Panc1 (cell line): ENCODE data around the gene CNR2. TPM values are rescaled to one million over a fixed set of nuclear protein-coding genes. Genes with fewer than 3 reads are reported as not detected.

Experiments used
- ATAC-seq: fragments of 200-7000 bp; cut with Tn5 transposase; 2 replicates; pipeline ENCODE4 v1.9.1; 2020; ENCODE audit warnings: mild to moderate bottlenecking, moderate library complexity
- BruUV-seq: library from RNA; stranded (reverse); fragments of 400-500 nt; replicated peaks from 2 replicates; lab custom pipeline; 2021; lab: Mats Ljungman, UMichigan
- CTCF ChIA-PET: fragments of 300-600 bp; sonication (Branson Sonifier 250); formaldehyde crosslinking; loops from one replicate; lab custom pipeline; 2022; ENCODE audit warnings: antibody characterized with exemption; lab: Charles Lee
- POLR2A ChIA-PET: fragments of 300-600 bp; sonication (Branson Sonifier 250); formaldehyde crosslinking; loops from one replicate; lab custom pipeline; 2022; ENCODE audit warnings: antibody characterized with exemption; lab: Charles Lee
- DNase-seq: peaks from one replicate; pipeline ENCODE4 v3.0.0-alpha.2; 2010; ENCODE audit warnings: low read depth, low spot score
- H3K27ac ChIP-seq: 2 replicates; pipeline ENCODE4 v1.5.1; 2011; ENCODE audit warnings: mild to moderate bottlenecking, low read length, inconsistent platforms
- H3K27me3 ChIP-seq: fragments of 200-500 bp; sonication (Bioruptor generic); 2 replicates; pipeline ENCODE4 v1.6.0; 2014; ENCODE audit warnings: low read length, inconsistent platforms; ENCODE audit not compliant: control insufficient read depth, insufficient read depth
- H3K36me3 ChIP-seq: fragments of 200-500 bp; sonication (Bioruptor generic); 2 replicates; pipeline ENCODE4 v1.5.1; 2014; ENCODE audit warnings: inconsistent platforms, mild to moderate bottlenecking, low read length, moderate library complexity; ENCODE audit not compliant: control insufficient read depth, insufficient read depth
- H3K4me1 ChIP-seq: 2 replicates; pipeline ENCODE4 v1.5.1; 2011; ENCODE audit warnings: inconsistent platforms, mild to moderate bottlenecking, low read length, moderate library complexity; ENCODE audit not compliant: control insufficient read depth, insufficient read depth
- H3K4me3 ChIP-seq, 2 experiments: 2 replicates each; pipeline ENCODE4 v1.5.1; 2011 to 2012; ENCODE audit warnings: low read depth in 2 of 2, low read length in 2 of 2, mild to moderate bottlenecking in 2 of 2, inconsistent platforms in 1 of 2, moderate library complexity in 1 of 2
- H3K9me3 ChIP-seq: fragments of 200-500 bp; sonication (Bioruptor generic); 2 replicates; pipeline ENCODE4 v1.5.1; 2014; ENCODE audit warnings: low read depth, mild to moderate bottlenecking, inconsistent platforms, low read length, moderate library complexity; ENCODE audit not compliant: control insufficient read depth, insufficient read depth
- POLR2AphosphoS5 ChIP-seq: IDR thresholded peaks from 2 replicates; pipeline ENCODE4 v1.6.1; 2012; ENCODE audit warnings: mild to moderate bottlenecking, low read depth, low read length, moderate library complexity
- SIN3A ChIP-seq: IDR thresholded peaks from 2 replicates; pipeline ENCODE4 v1.6.1; 2012; ENCODE audit warnings: low read depth, mild to moderate bottlenecking, low read length, moderate library complexity, borderline replicate concordance; ENCODE audit not compliant: insufficient read depth
- TCF7L2 ChIP-seq: IDR thresholded peaks from 2 replicates; pipeline ENCODE4 v1.6.1; 2011; ENCODE audit warnings: mild to moderate bottlenecking, low read depth, low read length, inconsistent platforms
- in situ Hi-C: cut with HindIII; loops from 2 replicates; pipeline ENCODE4 v1.10.0; 2016; ENCODE audit warnings: low sequenced_read_pairs, low pct_unique_long_range_greater_than_20kb
- intact Hi-C: fragments of 100-400 bp; cut with micrococcal nuclease; formaldehyde crosslinking; loops from one replicate; pipeline ENCODE4 v1.10.0; 2022; ENCODE audit not compliant: unreplicated experiment
- total RNA-seq: library from RNA; stranded (reverse); gene quantifications from one replicate; pipeline ENCODE4 v1.2.1, GENCODE V29; 2021; ENCODE audit not compliant: unreplicated experiment
- TF ChIP-seq, protein P1 (sequence below), 2 experiments: IDR thresholded peaks; 2 replicates each; pipeline ENCODE4 v1.6.1; 2011 to 2012; ENCODE audit warnings: low read depth in 2 of 2, control low read depth in 1 of 2, low read length in 1 of 2, mild to moderate bottlenecking in 1 of 2, moderate library complexity in 1 of 2; ENCODE audit not compliant: insufficient read depth in 1 of 2
- TF ChIP-seq, protein P2 (sequence below): fragments of 450-650 bp; IDR thresholded peaks from 2 replicates; pipeline ENCODE4 v1.5.1; 2017; ENCODE audit warnings: mild to moderate bottlenecking

Gene CNR2
- total RNA-seq, 1 experiment from 2014 or later, result not detected

DNA sequence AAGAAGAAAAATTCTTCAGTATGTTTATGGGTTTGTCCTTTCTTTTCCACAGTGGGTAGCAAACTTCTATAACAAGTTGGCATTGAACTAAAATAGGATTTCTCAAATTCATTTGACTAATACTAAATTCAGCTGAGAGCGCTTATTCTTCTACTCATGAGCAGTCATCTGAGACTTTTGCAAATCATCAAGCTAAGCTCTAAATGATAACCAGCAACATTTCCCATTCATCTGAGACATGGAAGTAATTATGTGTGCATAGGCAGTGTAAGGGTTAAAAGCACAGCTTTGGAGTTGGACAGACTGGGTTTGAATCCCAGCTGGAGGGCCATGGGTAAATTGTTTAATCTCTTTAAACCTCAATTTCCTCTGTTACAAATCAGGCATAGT, 18.3 kb upstream of the CNR2 start:
- in situ Hi-C loops, result no loop called here
- TF ChIP-seq SIN3A (no peak), POLR2AphosphoS5 (no peak)
- CTCF ChIA-PET, result no interaction called here
- ATAC-seq, result no peak
- POLR2A ChIA-PET, result no interaction called here
- intact Hi-C loops, result no loop called here
- DNase-seq, result no peak
- BruUV-seq, result no TSS peak
- Histone ChIP-seq H3K9me3 (no peaks in the 10 kb centered on the region), H3K4me3 (no peak overlapping the region), H3K27ac (no peak overlapping the region), H3K27me3 (no peaks in the 10 kb centered on the region), H3K4me1 (peaks cover 3% of the 10 kb centered on the region; the same call in 1 of the 2 replicates), H3K36me3 (no peaks in the 10 kb centered on the region)

DNA sequence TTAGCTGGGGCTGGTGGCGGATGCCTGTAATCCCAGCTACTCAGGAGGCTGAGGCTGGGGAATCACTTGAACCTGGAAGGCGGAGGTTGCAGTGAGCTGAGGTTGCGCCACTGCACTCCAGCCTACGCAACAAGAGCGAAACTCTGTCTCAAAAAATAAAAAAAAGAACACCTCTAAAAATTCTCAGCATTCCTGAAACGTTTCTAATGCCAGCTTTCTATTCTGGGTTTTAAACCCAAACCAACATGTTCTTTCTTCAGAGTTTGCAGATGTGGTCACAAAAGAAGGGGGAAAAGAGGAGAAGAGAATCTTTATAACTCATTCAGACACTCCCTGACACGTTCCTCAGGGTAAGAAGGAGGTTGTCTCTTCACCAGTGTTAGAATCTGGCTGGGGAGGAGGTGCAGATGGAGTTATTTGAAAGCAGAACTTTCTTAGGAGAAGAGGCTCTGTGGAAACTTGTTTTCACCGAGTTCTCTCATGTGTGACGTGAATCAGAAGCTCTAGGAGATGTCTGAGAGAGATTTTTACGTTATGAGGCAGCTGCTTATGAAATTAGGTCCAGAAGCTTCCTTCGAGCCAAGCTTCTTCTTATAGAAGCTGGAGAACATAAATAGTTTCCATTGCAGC, 17.8 kb upstream of the CNR2 start:
- Histone ChIP-seq H3K36me3 (no peaks in the 10 kb centered on the region), H3K9me3 (no peaks in the 10 kb centered on the region), H3K4me1 (peaks cover 3% of the 10 kb centered on the region; the same call in 1 of the 2 replicates), H3K27ac (no peak overlapping the region), H3K4me3 (no peak overlapping the region), H3K27me3 (no peaks in the 10 kb centered on the region)
- CTCF ChIA-PET, result interaction anchor here (0.5 kb wide), 1 partner anchor 214 kb away, joined by 9 read pairs; no protein-coding TSS in a partner anchor
- DNase-seq (no peak), ATAC-seq (no peak)
- intact Hi-C loops (no loop called here), in situ Hi-C loops (no loop called here)
- TF ChIP-seq, protein P1, sequence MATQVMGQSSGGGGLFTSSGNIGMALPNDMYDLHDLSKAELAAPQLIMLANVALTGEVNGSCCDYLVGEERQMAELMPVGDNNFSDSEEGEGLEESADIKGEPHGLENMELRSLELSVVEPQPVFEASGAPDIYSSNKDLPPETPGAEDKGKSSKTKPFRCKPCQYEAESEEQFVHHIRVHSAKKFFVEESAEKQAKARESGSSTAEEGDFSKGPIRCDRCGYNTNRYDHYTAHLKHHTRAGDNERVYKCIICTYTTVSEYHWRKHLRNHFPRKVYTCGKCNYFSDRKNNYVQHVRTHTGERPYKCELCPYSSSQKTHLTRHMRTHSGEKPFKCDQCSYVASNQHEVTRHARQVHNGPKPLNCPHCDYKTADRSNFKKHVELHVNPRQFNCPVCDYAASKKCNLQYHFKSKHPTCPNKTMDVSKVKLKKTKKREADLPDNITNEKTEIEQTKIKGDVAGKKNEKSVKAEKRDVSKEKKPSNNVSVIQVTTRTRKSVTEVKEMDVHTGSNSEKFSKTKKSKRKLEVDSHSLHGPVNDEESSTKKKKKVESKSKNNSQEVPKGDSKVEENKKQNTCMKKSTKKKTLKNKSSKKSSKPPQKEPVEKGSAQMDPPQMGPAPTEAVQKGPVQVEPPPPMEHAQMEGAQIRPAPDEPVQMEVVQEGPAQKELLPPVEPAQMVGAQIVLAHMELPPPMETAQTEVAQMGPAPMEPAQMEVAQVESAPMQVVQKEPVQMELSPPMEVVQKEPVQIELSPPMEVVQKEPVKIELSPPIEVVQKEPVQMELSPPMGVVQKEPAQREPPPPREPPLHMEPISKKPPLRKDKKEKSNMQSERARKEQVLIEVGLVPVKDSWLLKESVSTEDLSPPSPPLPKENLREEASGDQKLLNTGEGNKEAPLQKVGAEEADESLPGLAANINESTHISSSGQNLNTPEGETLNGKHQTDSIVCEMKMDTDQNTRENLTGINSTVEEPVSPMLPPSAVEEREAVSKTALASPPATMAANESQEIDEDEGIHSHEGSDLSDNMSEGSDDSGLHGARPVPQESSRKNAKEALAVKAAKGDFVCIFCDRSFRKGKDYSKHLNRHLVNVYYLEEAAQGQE (IDR thresholded peaks at IDR 0.05; ENCODE audit: insufficient read depth in 1 of 2, low read depth in 2 of 2, low read length in 1 of 2), result no peak
- no peak for TF ChIP-seq POLR2AphosphoS5
- TF ChIP-seq, protein P2, sequence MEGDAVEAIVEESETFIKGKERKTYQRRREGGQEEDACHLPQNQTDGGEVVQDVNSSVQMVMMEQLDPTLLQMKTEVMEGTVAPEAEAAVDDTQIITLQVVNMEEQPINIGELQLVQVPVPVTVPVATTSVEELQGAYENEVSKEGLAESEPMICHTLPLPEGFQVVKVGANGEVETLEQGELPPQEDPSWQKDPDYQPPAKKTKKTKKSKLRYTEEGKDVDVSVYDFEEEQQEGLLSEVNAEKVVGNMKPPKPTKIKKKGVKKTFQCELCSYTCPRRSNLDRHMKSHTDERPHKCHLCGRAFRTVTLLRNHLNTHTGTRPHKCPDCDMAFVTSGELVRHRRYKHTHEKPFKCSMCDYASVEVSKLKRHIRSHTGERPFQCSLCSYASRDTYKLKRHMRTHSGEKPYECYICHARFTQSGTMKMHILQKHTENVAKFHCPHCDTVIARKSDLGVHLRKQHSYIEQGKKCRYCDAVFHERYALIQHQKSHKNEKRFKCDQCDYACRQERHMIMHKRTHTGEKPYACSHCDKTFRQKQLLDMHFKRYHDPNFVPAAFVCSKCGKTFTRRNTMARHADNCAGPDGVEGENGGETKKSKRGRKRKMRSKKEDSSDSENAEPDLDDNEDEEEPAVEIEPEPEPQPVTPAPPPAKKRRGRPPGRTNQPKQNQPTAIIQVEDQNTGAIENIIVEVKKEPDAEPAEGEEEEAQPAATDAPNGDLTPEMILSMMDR, result no peak
- TF ChIP-seq SIN3A, result no peak
- TF ChIP-seq TCF7L2, result no peak
- no TSS peak for BruUV-seq
- POLR2A ChIA-PET, result no interaction called here

DNA sequence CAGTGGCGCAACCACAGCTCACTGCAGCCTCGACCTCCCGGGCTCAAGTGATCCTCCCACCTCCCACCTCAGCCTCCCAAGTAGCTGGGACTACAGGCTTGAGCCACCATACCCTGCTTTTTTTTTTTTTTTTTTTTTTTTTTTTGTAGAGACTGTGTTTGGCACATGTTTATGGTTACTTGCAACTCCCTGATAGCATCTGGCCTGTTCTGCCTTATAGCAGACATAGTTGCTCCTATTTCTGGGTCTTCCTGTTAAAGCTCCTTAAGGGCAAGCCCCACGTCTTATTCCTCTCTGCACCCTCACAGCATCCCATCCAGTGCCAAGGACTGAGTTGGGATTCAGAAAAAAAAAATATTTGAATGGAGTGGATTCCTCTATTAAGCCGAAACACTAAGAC, 17.1 kb upstream of the CNR2 start:
- ATAC-seq, result no peak
- DNase-seq, result no peak
- intact Hi-C loops (no loop called here), in situ Hi-C loops (no loop called here)
- Histone ChIP-seq H3K36me3 (no peaks in the 10 kb centered on the region), H3K4me1 (peaks cover 3% of the 10 kb centered on the region; the same call in 1 of the 2 replicates), H3K27me3 (no peaks in the 10 kb centered on the region), H3K4me3 (no peak overlapping the region), H3K27ac (no peak overlapping the region), H3K9me3 (no peaks in the 10 kb centered on the region)
- TF ChIP-seq, protein P1 (IDR thresholded peaks at IDR 0.05; ENCODE audit: insufficient read depth in 1 of 2, low read depth in 2 of 2, low read length in 1 of 2), result no peak
- TF ChIP-seq, protein P2, result no peak
- no peak for TF ChIP-seq SIN3A
- no peak for TF ChIP-seq POLR2AphosphoS5
- TF ChIP-seq TCF7L2, result no peak
- ChIA-PET CTCF (interaction anchor here (0.5 kb wide), 1 partner anchor 213 kb away, joined by 9 read pairs; no protein-coding TSS in a partner anchor), POLR2A (interaction anchor here (0.6 to 1.0 kb wide), 2 partner anchors 18 to 27 kb away, joined by 4 to 6 read pairs; no protein-coding TSS in a partner anchor)
- no TSS peak for BruUV-seq
